HG03520 (cell line): ENCODE measurements around the gene PPAT.
A peak's percentile ranks its signal among the peaks of the same experiment; 100 is the strongest.

Source experiments
- ATAC-seq: cut with Tn5 transposase; IDR thresholded peaks from one replicate; pipeline ENCODE4 v1.9.1; 2021; ENCODE audit warnings: mild to moderate bottlenecking, moderate library complexity; ENCODE audit not compliant: unreplicated experiment

Gene PPAT

DNA sequence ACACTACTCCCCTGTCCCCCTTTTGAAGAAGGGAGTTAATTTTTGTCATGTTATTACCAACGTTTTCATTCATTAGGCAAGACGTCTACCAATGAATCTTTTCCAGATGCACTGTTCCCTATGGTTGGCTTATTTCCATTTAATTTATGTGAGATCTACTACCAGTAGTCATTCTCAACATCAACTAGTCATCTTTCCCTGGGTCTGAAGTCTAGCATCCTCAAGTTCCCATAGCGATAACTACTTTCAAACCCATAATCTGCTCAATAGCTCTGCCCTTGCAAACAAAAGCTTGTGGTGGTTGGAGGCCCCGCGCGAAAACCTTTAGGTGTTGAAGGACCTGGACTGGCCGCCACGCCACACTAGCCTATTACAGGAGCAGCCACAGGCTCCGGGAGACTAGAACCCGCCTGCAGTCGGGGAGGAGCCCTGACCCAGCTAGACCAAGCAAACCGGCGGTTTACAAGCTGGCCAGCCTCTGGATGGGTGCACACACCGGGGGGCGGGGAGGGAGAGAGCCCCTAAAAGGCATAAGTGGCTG, 746 bp downstream of the PPAT start:
- ATAC-seq, result peak; percentile 19

DNA sequence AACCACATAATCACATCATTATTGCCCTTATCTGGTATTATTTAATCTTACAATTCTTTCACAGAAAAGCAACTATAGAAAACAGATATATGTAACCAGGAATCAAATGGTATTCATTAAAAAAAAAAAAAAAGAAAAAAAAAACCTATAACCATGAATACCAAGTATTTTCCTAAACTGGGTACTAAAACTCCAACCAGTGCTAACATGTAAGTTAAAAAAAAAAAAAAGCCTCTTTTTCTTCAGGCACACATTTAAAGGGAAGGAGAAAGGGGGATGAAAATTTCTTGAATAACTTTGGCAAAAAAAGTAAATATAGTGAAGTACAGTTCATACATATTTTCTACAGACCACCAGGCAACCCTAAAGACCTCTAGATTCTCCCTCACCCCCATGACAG, 2.1 kb downstream of the PPAT start:
- ATAC-seq, result no peak

DNA sequence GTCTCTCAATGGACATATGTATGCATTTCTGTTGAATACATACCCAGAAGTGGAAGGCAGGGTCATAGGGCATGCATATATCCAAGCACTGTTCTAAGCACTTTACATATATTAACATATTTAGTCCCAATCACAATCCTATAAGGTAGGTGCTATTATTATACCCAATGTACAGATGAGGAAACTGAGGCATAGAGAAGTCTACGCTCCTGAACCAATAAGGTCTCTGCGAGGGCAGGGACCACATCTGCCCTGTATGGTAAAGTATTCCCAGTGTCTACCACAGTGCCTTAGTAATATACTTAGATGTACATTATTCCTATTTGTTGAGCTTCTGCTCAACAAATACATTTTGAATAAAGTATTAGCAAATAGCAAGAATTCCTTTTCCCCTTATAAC, 5.2 kb downstream of the PPAT start:
- ATAC-seq, result no peak

DNA sequence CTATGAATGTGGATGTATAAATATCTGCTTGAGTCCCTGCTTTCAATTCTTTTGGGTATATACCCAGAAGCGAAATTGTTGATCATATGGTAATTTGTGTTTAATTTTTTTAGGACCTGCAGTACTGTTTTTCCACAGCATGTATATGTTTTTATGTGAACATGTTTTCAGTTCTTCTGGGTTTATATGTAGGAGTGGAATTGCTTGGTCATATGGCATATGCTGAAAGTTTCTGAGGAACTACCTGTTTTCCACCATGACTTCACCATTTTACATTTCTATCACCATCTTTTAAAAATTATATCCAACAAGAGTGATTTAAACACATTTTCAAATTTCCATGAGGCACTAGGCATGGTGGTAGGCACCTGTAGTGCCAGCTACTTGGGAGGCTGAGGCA, 8.2 kb downstream of the PPAT start:
- ATAC-seq, result no peak

DNA sequence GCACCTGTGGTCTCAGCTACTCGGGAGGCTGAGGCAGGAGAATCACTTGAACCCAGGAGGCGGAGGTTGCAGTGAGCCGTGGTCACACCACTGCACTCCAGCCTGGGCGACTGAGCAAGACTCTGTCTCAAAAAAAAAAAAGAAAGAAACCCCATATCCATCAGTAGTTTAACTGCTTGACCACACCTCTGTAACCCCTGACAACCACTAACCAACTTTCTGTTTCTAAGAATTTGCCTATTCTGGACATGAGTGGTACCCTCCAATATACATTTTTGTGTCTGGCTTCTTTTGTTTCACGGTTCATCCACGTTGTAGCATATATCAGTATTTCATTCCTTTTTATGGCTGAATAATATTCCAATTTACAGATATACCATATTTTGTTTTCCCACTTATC, 9.1 kb downstream of the PPAT start:
- ATAC-seq, result peak; percentile 92

DNA sequence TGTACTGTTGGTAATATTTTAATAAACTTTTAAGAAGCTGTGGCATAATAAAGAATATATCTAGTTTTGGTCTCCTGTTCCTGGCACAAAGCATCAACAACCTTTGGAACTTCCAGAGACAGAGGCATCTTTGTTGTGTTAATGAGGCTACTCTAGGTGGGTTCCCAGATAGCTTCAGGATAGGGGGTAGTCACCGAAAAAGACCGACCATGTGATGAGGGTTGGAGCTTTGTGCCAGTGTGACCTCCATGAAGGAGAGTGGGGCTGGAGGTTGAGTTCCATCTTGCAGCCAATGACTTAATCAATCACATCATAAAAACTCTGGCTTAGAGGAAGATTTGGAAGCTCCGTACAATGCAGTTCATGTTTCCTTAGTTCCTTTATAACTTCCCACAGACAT, 9.9 kb downstream of the PPAT start:
- no peak for ATAC-seq

DNA sequence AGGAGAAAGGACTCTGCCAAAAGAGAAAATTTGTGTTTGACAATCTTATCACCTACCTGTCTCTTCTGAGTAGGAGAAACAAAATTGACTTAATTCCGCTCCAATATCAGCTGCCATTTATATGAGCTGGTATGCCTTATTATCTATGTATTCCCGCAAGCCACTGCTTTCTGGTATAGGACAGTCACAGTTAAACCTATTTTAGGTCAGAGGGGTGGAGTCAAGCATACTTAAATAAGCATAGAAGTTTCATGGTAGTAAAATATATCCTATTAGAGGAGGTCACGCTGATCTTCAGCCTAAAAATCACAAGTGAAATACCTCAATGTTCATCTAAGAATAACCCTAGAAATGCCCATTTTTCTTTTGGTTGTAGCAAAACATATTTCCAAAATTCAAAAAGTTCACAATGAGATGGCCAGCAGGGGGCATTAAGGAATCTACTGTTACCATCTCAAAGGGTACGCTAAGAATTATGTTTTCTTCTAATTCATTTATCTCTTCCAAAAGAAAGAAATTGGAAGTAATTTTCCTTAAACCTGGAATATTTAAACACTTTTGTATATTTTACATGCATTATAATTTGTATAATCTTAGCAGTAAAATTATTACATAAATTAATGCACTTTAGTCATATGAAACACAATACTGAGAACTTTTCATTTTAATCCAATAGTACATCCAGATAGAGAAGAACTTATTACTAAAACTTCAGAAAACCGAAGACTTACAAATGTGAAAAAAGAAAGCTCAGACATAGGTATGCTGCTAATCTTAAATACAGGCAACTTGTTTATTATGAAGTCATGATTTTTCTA, 10.5 kb downstream of the PPAT start:
- no peak for ATAC-seq

DNA sequence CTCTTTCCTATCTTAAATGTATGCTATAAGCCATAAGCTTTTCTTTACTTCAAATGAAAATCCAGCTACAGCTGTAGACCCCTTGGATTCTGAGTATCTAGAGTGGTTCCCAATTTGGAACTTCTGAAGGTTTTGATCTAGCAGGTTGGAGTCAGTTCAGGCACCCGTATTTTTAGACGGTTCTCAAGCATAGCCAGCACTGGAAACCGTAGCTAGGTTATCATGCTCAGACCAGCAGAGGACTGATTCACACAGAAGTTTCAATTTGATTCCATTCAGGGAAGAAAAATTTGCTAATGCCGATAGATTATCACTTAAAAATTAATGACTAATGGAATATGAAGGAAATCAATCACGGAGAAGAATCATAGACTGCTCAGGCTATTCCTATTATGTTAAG, 11.2 kb downstream of the PPAT start:
- ATAC-seq, result no peak

DNA sequence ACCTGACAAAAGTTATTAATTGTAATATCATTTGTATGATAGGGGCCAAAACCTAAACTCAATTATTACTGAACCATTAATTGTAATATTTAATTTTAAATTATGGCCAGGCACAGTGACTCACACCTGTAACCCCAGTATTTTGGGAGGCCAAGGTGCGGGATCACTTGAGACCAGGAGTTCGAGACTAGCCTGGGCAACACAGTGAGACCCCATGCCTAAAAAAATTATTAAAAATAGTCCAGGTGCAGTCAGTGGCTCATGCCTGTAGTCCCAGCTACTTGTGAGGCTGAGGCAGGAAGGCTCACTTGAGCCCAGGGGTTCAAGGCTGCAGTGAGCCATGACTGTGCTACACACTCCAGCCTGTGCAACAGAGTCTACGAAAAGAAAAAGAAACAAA, 18.0 kb downstream of the PPAT start:
- no peak for ATAC-seq

DNA sequence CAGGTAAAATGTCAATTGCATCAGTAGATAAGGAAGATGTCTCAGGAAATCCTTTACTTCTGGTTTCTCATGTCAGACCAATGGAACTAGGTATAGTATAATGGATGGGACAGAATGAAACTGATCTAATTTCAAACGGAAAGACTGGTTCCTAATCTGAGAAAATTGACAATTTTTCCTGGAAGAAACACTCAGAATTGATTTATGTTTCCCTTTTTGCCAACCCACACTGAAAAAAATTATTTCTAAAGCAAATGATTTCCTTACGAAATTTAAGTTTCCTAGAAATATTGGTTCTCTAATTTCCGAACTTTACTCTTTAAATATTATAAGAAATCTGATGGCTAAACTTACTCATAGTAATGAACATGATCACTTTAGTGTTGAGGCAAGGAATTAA, 19.1 kb downstream of the PPAT start:
- ATAC-seq, result no peak

DNA sequence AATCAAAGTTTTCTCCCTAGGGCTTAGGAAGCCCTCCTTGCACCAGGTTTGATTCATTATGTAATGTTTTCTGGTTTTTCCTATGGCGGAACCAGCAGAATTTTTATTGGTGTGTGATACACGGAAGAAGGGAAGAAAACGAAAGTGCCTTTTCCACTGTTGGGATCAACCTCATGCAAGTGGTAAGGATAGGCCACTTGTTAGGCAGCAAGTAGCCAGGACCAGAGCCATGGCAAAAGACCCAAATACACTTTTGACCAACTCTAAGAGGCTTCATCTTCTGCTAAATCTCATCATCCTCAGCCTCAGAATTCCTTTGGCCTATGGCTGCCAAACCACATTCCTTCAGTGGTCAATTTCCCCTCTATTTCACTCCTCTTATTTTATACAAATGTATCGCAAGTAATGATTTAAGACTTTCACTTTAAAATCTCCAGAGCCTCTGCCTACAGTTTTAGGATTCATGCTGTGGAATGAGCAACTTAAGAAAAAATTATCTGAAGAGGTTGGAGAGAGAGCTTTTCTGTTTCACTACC, 21.2 kb downstream of the PPAT start:
- ATAC-seq, result no peak

DNA sequence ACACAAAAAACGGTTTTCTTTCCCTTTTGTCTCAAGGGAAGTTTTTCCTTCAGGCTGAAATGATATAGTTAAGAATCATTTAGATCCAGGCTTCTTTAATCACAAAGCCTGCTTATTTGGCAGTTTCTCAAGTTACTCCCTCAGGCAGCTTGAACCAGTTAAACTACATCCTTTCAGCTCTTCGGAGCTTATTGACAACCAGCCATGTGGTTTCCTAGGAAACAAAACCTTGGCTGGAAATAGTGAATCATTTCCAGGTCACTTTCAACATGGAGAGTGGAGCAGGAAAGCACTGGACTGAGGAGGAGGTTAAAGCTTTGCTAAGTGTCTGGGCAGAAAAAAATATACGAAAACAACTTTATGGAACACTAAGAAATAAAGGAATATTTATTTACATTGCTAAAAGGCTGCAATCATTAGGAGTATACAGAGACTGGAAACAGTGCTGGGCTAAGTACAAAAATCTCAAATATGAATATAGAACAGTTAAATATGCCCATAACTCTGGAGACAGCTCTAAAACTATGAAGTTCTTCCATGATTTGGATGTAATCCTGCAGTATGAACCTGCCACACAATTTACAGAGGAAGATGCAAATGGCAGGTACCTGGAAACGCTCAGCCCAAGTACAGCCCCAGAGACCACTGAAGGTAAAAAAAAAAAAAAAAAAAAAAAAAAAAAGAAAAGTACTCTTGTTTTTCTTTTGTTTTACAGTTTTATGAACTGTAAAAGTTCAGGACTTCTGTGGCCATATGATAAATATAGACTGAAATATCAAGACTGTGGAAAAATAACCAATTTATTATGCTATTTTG, 25.0 kb downstream of the PPAT start:
- no peak for ATAC-seq

DNA sequence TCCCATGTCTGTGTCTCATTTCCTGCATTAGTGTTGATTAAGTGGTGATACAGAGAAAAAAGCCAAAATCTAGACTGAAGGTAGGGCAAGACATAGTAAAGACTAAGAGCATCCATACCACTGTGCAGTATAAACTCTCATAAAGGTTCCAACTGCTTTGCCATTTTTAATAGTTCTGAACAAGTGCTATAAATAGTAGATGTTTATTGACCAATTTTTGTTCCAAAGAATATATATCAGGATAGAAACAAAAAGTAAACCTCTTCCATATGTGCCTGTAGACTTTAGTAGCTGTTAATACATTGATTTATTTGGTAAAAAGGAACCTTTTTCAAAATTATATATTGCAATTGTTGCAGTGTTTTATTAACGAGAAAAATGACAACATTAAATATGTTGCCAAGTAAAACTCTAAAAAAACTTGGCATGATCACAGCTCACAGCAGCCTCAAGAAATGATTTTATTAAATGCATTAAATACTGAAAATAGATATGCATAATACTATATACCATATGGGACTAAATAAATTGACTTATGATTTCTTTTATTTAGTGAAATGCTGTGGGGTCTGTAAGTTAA, 25.8 kb downstream of the PPAT start:
- no peak for ATAC-seq

DNA sequence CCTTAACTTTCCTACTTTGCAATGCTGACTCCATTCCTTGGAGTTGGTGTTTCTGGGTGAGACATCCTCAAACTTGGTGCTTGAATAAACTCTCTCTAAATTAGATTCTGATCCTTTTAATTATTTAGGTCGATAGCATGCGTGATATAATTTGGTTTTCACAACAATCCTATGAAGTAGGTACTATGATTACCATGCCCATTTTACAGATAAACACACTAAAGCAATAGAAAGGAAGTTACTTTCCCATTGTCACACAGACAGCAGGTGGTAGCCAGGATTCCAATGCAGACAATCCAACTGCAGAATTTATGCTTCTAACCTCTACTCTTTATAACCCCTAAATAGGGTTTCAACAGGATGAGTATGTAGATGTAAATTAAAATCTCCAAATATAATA, 26.4 kb downstream of the PPAT start:
- no peak for ATAC-seq

DNA sequence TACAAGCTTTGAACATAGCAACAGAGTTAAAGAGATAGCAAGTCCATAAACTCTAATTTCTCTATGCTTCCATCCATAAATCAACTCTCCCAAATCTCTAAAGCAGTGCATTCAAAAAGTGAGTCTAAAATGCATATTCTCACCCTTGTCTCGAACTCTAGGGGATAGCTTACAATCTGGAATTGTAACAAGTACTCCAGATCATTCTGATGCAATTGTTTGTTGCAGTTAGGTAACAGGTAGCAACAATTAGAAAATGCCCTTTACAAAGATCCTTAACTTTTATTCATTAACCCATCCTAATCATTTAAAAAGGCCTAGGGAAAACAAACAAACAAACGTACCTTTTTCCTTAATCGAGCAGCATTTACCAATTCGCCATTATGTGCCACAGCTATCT, 29.3 kb downstream of the PPAT start:
- no peak for ATAC-seq

DNA sequence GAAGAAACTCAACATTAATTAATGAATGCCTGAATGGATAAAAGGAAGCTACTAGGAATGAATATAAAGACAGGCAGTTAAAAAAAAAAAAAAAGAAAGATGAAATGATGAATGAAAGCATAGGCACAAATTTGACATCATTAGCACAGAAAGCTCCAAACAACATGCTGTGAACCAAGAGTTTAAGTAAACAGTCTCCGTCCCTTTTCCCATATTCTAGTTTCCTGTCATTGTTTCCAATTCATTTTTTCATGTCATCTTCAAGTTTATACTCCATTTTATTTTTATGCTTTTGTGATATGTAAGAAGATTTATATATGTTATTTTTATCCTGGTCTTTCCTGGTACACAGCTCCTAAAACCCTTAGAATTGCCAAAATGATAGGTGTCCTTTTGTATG, 30.4 kb downstream of the PPAT start:
- no peak for ATAC-seq

DNA sequence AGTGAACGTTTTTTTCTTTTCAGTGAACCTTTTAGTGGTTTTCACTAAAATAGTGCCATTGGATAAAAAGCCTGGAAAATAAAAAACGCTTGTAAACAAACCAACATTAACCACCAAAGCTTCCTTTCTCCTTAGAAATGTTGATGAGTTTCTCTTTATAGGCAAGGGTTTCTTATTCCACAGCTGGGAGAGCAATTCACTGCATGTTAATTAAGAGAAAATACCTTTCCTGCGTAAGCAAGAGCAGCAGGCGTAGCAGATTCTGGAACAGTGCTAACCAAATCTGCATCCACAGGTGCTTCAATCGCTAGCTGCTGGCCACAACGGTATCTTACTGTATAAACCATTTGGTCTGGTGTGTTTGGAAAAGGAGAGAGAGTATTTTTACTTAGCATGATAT, 34.9 kb downstream of the PPAT start:
- no peak for ATAC-seq

DNA sequence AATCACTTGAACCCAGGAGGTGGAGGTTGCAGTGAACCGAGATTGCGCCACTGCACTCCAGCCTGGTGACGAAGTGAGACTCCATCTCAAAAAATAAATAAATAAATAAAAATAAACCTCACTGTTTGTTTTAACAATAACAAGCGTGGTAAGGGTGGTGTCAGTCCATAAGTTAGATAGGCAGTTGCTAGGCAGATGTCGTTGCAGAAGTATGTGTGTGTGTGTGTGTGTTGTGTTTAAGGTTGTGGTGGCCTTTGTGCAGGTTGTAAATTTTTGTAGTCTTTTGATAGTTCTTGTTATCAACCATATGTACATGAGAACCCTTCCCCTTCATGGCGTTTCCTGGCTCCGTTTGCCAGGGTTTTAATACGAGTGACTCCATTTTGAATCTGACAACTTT, 44.1 kb downstream of the PPAT start:
- ATAC-seq, result no peak

DNA sequence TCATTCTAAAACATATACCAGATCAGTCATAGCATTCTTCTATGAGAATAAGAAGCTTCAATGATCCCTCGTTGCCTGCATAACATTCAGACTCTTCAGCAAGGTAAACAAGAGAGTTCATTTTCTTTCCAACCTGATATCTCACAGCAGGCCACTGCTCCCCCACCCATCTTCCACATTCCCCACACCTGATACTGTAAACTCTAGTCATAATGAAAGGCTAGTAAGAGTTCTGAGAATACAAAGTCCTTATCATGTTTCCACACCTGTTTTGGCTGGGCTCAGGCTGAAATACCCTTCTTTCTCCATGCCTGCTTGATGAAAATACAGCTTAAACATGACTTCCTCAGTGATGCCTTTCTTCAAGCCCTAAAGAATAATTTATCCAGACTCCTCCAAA, 45.9 kb downstream of the PPAT start:
- no peak for ATAC-seq

DNA sequence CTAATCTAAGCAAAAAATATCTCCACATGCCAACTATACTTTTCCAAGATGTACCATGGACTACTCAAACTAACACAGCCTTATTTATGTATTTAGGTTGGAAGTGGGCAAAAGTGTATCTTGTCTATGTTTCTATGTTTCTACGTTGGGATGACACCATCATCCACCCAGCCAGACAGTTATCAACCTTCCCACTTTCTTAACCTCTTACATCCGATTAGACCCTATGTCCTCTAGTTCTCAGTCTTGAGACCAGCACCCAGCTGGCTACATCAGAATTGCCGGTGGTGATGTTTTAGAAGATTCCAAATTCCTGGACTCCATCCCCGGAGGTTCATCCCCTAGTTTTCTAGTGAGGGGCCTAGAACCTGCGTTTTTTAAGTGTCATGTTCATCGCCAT, 47.1 kb downstream of the PPAT start:
- no peak for ATAC-seq
